ENCODE data around the gene DNAH17. TPM values are rescaled to one million over a fixed set of nuclear protein-coding genes. Genes with fewer than 3 reads are reported as not detected.

DNAH17 gene
- total RNA-seq, 4 donors from 2014 or later = 0.89 to 15.4 (median 3.8) TPM

DNA sequence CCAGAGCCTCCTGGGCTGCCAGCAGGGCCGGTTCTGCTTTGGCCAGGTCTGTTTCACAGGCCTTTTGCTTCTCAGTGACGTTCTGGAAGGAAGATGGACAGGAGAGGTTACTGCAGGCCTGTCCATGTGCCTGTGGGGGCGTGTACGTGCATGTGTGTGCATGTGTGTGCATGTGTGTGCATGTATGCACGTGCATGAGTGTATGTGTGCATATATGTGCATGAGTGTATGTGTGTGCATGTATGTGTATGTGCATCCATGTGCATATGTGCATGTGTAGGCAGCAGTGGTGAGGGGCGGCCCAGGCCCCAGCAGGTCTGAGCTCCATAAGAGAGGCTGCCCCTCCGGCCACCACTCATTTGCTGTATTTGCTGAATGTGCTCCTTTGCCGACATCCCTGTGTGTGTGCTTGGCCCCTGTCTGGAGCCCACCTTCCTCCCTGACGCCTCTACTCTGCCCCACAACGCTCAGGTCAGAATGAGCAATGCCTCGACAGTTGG, 117.0 kb downstream of the DNAH17 start:
- 83 to 84% methylated on average over 11 of the region's 11 CpGs for WGBS, 2 donors
- no peak for DNase-seq (ENCODE audit: low spot score in 2 of 2)
- intact Hi-C loops (cut with DNase I; ENCODE audit: low total_unique reads) = no loop called here
- H3K4me3 ChIP-seq (ENCODE audit: low read depth, poor library complexity, severe bottlenecking) = no peak overlapping the region
- TF ChIP-seq, protein P1, sequence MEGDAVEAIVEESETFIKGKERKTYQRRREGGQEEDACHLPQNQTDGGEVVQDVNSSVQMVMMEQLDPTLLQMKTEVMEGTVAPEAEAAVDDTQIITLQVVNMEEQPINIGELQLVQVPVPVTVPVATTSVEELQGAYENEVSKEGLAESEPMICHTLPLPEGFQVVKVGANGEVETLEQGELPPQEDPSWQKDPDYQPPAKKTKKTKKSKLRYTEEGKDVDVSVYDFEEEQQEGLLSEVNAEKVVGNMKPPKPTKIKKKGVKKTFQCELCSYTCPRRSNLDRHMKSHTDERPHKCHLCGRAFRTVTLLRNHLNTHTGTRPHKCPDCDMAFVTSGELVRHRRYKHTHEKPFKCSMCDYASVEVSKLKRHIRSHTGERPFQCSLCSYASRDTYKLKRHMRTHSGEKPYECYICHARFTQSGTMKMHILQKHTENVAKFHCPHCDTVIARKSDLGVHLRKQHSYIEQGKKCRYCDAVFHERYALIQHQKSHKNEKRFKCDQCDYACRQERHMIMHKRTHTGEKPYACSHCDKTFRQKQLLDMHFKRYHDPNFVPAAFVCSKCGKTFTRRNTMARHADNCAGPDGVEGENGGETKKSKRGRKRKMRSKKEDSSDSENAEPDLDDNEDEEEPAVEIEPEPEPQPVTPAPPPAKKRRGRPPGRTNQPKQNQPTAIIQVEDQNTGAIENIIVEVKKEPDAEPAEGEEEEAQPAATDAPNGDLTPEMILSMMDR (IDR thresholded peaks at IDR 0.05) = no peak
- TF ChIP-seq POLR2A (IDR thresholded peaks at IDR 0.05) = no peak

DNA sequence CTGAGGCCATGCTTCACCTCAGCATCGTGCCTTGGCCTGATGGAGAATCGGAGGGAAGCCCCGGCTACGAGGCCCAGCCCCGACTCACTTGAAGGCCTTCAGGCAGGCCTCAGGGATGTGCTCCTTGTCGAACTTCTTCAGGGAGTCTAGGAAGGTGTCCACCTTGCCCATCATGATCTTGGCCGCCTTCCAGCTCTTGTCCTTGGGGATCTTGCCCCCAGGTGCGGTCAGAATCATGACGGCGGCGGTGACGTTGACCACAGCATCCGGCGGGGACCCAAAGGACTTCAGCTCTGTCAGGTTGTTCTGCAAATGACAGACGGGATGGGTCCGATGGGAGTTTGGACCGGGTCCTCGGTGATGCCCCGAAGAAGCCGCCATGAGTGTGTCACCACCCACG, 117.5 kb downstream of the DNAH17 start:
- intact Hi-C loops (cut with DNase I; ENCODE audit: low total_unique reads) = loop anchor here (5.0 kb wide), 1 partner anchor 798 kb away; no protein-coding TSS in a partner anchor
- DNase-seq (ENCODE audit: low spot score in 2 of 2) = no peak
- no peak overlapping the region for H3K4me3 ChIP-seq (ENCODE audit: low read depth, poor library complexity, severe bottlenecking)
- WGBS, 2 donors = 90% methylated on average over 14 to 20 of the region's 21 CpGs
- no peak for TF ChIP-seq POLR2A (IDR thresholded peaks at IDR 0.05)
- TF ChIP-seq, protein P1 (IDR thresholded peaks at IDR 0.05) = no peak

DNA sequence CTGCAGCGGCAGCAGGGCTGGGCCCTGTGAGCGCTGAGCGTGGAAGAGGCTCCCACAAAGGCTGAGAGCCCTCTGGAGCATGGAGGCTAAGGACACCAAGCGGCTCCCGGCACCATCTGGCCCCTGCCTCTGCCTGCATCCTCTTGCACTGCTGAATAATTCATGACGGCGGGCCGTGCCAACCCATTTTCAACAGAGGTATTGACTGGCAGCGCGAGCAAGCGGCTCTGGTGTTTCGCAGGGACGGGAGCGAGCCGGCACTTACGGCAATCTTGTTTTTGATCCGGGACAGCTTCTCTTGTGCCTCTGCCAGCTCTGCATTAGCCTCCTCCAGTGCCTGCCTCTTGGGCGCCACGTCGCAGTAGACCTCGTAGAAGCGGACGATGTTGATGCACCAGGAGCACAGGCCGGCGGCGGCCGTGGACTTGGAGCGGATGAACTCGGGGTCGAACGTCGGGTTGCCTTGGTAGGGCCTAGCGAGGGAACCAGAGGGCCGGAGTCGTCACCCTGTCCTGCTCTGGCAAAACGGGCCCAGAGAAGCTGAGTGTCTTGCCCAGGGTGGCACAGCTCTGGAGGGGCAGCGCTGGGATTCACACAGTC, 118.4 kb downstream of the DNAH17 start:
- DNase-seq (ENCODE audit: low spot score in 2 of 2) = no peak
- 86 to 87% methylated on average over 36 to 37 of the region's 37 CpGs for WGBS, 2 donors
- TF ChIP-seq, protein P1 (IDR thresholded peaks at IDR 0.05) = no peak
- no peak for TF ChIP-seq POLR2A (IDR thresholded peaks at IDR 0.05)
- intact Hi-C loops (cut with DNase I; ENCODE audit: low total_unique reads) = loop anchor here (5.0 kb wide), 1 partner anchor 798 kb away; no protein-coding TSS in a partner anchor
- no peak overlapping the region for H3K4me3 ChIP-seq (ENCODE audit: low read depth, poor library complexity, severe bottlenecking)

DNA sequence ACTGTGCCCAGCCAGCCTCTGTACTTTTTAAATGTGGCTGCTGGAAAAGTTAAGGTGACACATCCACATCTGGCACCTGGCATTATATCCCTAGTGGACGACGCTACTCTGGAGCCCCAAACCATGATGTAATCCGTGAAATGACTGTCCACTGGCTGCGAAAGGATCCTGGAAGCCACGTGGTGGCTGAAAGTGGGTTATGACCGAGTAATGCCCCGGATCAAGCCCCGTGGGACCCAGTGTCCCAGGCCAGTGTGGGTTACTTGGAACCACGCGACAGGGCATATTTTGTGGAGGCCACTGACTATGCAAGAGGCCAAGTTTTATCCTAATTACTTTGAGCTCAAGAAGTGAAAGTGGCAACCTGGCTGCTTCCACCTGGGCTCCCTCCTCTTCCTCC, 119.1 kb downstream of the DNAH17 start:
- no peak for TF ChIP-seq POLR2A (IDR thresholded peaks at IDR 0.05)
- TF ChIP-seq, protein P1 (IDR thresholded peaks at IDR 0.05) = no peak
- H3K4me3 ChIP-seq (ENCODE audit: low read depth, poor library complexity, severe bottlenecking) = no peak overlapping the region
- 90 to 93% methylated on average over 10 of the region's 10 CpGs for WGBS, 2 donors
- no peak for DNase-seq (ENCODE audit: low spot score in 2 of 2)
- intact Hi-C loops (cut with DNase I; ENCODE audit: low total_unique reads) = loop anchor here (5.0 kb wide), 1 partner anchor 799 kb away; no protein-coding TSS in a partner anchor

DNA sequence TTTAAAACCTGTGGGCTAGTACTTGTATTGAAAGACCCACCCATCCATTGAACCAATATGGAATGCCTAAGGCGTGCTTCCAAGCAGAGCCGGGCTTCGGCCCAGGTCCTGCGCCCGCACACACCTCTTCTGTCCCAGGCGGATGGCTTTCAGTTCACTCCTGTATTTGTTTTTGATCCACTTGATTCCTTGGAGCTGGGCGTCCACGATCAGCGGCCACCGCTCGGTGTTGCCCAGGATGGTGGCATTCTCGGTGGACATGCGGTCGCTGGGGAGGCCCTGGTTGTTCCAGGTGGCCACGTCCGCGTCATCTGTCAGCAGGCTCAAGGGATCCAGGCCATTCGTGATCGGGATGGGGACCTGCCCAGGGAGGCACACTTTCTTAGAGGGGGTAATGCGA, 122.8 kb downstream of the DNAH17 start:
- DNase-seq (ENCODE audit: low spot score in 2 of 2) = no peak
- no peak overlapping the region for H3K4me3 ChIP-seq (ENCODE audit: low read depth, poor library complexity, severe bottlenecking)
- 90 to 95% methylated on average over 20 of the region's 20 CpGs for WGBS, 2 donors
- intact Hi-C loops (cut with DNase I; ENCODE audit: low total_unique reads) = loop anchor here (5.0 kb wide), 1 partner anchor 58 kb away; no protein-coding TSS in a partner anchor
- TF ChIP-seq, protein P1 (IDR thresholded peaks at IDR 0.05) = no peak
- TF ChIP-seq POLR2A (IDR thresholded peaks at IDR 0.05) = no peak

All from lower leg skin (tissue), 4 donors.